Body of pancreas (tissue), 4 donors: Measurements from ENCODE around the gene BRSK1. TPM values are rescaled to one million over a fixed set of nuclear protein-coding genes. Genes with fewer than 3 reads are reported as not detected.

ENCODE experiments used
- ATAC-seq: fragments of 150-250 bp; one replicate; pipeline ENCODE4 v1.9.1; 2016
- DNase-seq, 4 donors: peaks; one replicate each; pipeline ENCODE4 v3.0.0-alpha.2; 2019
- H3K27ac ChIP-seq, 4 donors: fragments of 200-600 bp; sonication (generic); 1 replicate in 3 of 4; 2 replicates in 1 of 4; pipeline versions ENCODE4 v1.5.1 to v1.6.1; 2016 to 2019; ENCODE audit warnings: mild to moderate bottlenecking in 1 of 4, mixed read lengths in 1 of 4, moderate library complexity in 1 of 4
- H3K27me3 ChIP-seq, 2 donors: fragments of 200-600 bp; sonication (generic); one replicate each; pipeline ENCODE4 v1.6.0; 2016; ENCODE audit warnings: mild to moderate bottlenecking in 1 of 2
- H3K36me3 ChIP-seq, 2 donors: fragments of 200-600 bp; sonication (generic); replicated peaks in 1 of 2; 2 replicates each; pipeline ENCODE4 v1.5.1; 2016; ENCODE audit warnings: low read depth in 2 of 2; ENCODE audit not compliant: insufficient read depth in 1 of 2
- H3K4me1 ChIP-seq: fragments of 200-600 bp; sonication (generic); one replicate; pipeline ENCODE4 v1.6.0; 2016
- H3K4me3 ChIP-seq, 2 donors: fragments of 200-600 bp; sonication (generic); 1 replicate in 1 of 2; 2 replicates in 1 of 2; pipeline ENCODE4 v1.5.1; 2016 to 2019
- H3K9me3 ChIP-seq, 3 donors: fragments of 200-600 bp; sonication (generic); 1 replicate in 2 of 3; 2 replicates in 1 of 3; pipeline ENCODE4 v1.5.1; 2016
- CTCF ChIP-seq, 7 experiments: fragments of 450-650 bp in 4 of 7; fragments of 200-600 bp in 3 of 7; sonication (generic) in 3 of 7; IDR thresholded peaks; one replicate each; pipeline ENCODE4 v1.5.1; 2016 to 2019; ENCODE audit warnings: antibody characterized with exemption in 7 of 7
- POLR2A ChIP-seq, 3 donors: fragments of 450-650 bp; IDR thresholded peaks; one replicate each; pipeline ENCODE4 v1.6.1; 2016; ENCODE audit warnings: antibody characterized with exemption in 3 of 3, mild to moderate bottlenecking in 2 of 3
- WGBS, 2 donors: methylation state at CpG; one replicate each; pipeline ENCODE4 v1.1.5; 2017; 5-methylcytosine and 5-hydroxymethylcytosine counted together
- intact Hi-C: fragments of 100-400 bp; cut with DNase I; formaldehyde crosslinking; loops from one replicate; pipeline ENCODE4 v1.15.1; 2023
- total RNA-seq, 2 donors: library from RNA; depleted of rRNA; stranded (reverse); fragments of >200 nt; gene quantifications; one replicate each; pipeline ENCODE4 v1.1.0, GENCODE V29; 2016

The BRSK1 gene
- total RNA-seq, 2 donors from 2014 or later, result 0.66 to 1.0 TPM

GRCh38 chr19:55256562-55257460, 27.0 kb upstream of the BRSK1 start:
- no peaks in the 10 kb centered on the region for H3K27me3 ChIP-seq
- TF ChIP-seq CTCF (IDR thresholded peaks at IDR 0.05) (no peak), POLR2A (IDR thresholded peaks at IDR 0.05) (no peak)
- ATAC-seq (no peak), DNase-seq (no peak)
- 25 to 26% methylated on average over 22 of the region's 22 CpGs for WGBS, 2 donors
- intact Hi-C loops, result no loop called here
- H3K36me3 ChIP-seq, result no peaks in the 10 kb centered on the region
- no peaks in the 10 kb centered on the region for H3K9me3 ChIP-seq
- peaks cover 44% of the 10 kb centered on the region for H3K4me1 ChIP-seq
- H3K27ac ChIP-seq, result no peak overlapping the region
- peak overlapping the region in 1 of 2 donors; percentile 42 for H3K4me3 ChIP-seq

GRCh38 chr19:55257461-55258420, 26.1 kb upstream of the BRSK1 start:
- ATAC-seq, result no peak
- intact Hi-C loops, result no loop called here
- Histone ChIP-seq H3K4me3 (peak overlapping the region; percentile 42 to 62), H3K4me1 (peaks cover 44% of the 10 kb centered on the region), H3K9me3 (no peaks in the 10 kb centered on the region), H3K27me3 (no peaks in the 10 kb centered on the region), H3K36me3 (no peaks in the 10 kb centered on the region), H3K27ac (peak overlapping the region in 3 of 4 donors; percentile 17 to 92 (median 86))
- WGBS, 2 donors, result 1 to 2% methylated on average over 35 to 51 of the region's 51 CpGs
- DNase-seq, result peak in 1 of 4 donors; percentile 23
- TF ChIP-seq POLR2A (IDR thresholded peaks at IDR 0.05), result no peak
- TF ChIP-seq CTCF (IDR thresholded peaks at IDR 0.05), result no peak

GRCh38 chr19:55258476-55258827, 25.3 kb upstream of the BRSK1 start:
- Histone ChIP-seq H3K9me3 (no peaks in the 10 kb centered on the region), H3K27me3 (no peaks in the 10 kb centered on the region), H3K4me1 (peaks cover 44% of the 10 kb centered on the region), H3K27ac (peak overlapping the region; percentile 62 to 92 (median 81)), H3K4me3 (peak overlapping the region; percentile 65 to 68), H3K36me3 (no peaks in the 10 kb centered on the region)
- intact Hi-C loops, result no loop called here
- 1% methylated on average over 32 of the region's 53 CpGs; no CpG with 5 or more reads in 1 of the 2 donors for WGBS, 2 donors
- TF ChIP-seq CTCF (IDR thresholded peaks at IDR 0.05) (no peak), POLR2A (IDR thresholded peaks at IDR 0.05) (no peak)
- ATAC-seq (peak; percentile 4), DNase-seq (peak in 1 of 4 donors; percentile 25)

- peak; percentile 97 to 99 (median 98) for DNase-seq
- Histone ChIP-seq H3K27ac (peak within 1 kb of the TSS; percentile 62 to 92 (median 81)), H3K9me3 (no peaks in the 10 kb centered on the region), H3K27me3 (no peaks in the 10 kb centered on the region), H3K36me3 (no peaks in the 10 kb centered on the region), H3K4me3 (peak within 1 kb of the TSS; percentile 65 to 68), H3K4me1 (peaks cover 44% of the 10 kb centered on the region)
- intact Hi-C loops, result no loop called here
- ATAC-seq, result peak; percentile 96
- 0 to 1% methylated on average over 3 to 76 of the region's 76 CpGs for WGBS, 2 donors
- TF ChIP-seq POLR2A (IDR thresholded peaks at IDR 0.05) (peak; percentile 62 to 86 (median 85)), CTCF (IDR thresholded peaks at IDR 0.05) (no peak)
These were observed 24.8 kb upstream of the BRSK1 start, which contains the start of gene PPP6R1 for GRCh38 chr19:55258828-55259539. TSS of gene PPP6R1 (minus strand) at chr19:55259017. CDS start at chr19:55247103, 11,914 bp downstream.
